ENCODE measurements around the gene SYNGAP1.
"Not testable (repeated sequence)": the region's sequence is repeated elsewhere in the genome, so short reads cannot be mapped to it uniquely, and the experiment has no call there.

Gene SYNGAP1

DNA sequence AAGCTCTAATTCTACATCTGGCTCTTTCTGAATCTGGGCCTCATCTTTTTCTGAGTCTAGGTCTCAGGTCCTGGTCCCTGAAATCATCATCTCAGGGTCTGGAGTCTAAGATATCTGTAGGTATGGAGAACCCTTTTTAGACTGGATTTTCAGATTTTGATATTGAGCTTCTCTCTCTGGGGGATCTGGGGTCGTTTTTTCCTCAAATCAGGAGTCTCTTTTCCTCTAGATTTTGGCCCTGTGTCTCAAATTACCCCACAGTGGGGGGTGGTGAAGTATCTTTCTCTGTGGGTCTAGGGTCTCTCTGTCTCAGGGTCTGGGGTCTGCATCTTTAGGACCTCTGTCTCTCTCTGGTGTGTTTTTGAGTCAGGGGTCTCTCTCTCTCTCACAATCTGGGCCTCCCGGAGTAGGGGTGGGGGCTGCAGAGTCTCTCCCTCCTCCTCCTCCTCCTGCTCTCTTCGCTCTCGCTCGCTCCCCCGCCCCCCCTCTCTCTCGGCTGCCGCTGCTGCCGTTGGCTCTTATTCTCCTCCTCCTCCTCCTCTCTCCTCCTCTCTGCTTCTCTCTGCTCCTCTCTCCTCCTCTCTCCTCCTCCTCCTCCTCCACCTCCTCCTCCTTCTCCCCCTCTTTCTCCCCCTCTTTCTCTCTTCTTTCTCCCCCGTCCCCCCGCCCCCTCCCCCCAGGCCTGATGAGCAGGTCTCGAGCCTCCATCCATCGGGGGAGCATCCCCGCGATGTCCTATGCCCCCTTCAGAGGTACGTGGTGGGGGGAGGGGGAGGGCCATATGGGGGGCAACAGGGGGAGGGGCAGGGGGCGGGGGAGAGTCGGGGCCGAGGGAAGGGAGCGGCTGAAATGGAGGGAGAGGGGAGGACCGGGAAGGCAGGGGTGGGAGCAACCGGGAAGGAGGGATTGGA lies at the start of gene SYNGAP1:
SYNGAP1 (plus strand) TSS at position 486 of the 911 bp plus-strand sequence; CDS start at position 686, 200 bp downstream.
- peak; percentile 71 for DNase-seq (ENCODE audit: low spot score)

DNA sequence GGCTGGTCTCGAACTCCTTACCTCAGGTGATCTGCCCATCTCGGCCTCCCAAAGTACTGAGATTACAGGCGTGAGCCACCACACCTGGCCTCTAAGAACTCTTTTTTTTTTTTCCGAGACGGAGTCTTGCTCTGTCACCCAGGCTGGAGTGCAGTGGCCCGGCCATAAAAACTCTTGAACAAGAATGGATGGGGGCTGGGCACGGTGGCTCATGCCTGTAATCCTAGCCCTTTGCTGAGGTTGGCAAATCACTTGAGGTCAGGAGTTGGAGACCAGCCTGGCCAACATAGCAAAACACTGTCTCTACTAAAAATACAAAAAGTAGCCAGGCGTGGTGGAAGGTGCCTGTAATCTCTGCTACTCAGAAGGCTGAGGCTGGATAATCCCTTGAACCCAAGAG lies 48.0 kb upstream of the SYNGAP1 start:
- DNase-seq (ENCODE audit: low spot score): not testable (repeated sequence)

DNA sequence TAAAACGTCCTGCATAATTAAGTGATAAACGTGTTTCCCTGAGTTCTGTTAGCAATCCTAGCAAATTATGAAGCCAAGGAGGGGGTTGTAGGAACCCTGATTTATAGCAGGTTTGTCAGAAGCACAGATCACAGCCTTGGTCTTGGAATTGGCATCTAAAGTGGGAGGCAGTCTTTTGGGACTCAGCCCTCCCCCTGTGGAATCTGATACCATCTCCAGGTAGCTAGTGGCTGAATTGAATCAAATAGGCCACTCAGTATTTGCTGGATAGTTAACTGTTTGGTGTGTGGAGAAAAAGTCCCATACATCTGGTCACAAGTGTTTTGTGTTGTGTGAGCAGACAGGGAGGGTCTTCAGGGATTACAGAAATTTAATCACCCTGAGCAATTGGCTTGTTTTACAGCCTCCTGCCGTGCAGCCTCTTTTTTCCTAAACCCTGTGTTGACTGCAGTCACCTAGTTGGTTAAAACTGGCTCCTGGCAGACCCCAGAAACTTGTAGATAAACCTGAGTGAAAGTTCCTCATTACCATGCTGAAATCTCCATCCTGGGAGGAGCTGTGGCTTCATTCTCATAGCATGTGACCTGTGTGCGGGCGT lies 47.2 kb upstream of the SYNGAP1 start:
- no peak for DNase-seq (ENCODE audit: low spot score)

DNA sequence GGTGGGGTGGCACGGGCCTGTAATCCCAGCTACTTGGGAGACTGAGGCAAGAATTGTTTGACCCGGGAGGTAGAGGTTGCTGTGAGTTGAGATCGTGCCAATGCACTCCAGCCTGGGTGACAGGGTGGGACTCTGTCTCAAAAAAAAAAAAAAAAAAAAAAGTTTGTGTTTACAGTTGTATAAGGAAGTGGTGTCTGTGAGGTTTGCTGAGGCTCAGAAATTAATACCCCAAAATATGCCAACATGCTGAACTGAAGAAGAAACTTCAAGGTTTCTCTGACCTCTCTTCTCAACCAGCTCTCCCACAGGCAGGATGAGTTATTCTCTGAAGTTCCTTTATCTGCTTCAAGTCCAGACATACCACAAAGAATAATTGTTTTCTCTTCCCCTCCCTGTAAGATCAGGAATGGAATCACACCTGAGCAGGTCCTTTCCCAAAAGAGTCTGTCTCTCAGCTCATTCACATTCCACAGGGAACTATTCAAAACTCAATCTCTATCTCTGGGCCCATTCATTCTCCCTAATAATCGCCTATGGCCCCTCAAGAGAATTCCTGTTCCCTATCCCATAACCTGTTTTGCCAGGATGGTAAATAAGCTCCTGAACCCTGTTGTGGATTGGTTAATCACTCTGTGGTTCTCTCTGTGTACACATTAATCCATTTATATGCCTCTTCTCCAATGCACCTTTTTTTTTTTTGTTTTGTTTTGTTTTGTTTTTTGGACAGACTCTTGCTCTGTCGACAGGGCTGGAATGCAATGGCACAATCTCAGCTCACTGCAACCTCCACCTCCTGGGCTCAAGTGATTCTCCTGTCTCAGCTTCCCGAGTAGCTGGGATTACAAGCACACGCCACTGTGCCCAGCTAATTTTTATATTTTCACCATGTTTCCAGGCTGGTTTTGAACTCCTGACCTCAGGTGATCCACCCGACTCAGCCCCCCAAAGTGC lies 45.6 kb upstream of the SYNGAP1 start:
- DNase-seq (ENCODE audit: low spot score): no peak

DNA sequence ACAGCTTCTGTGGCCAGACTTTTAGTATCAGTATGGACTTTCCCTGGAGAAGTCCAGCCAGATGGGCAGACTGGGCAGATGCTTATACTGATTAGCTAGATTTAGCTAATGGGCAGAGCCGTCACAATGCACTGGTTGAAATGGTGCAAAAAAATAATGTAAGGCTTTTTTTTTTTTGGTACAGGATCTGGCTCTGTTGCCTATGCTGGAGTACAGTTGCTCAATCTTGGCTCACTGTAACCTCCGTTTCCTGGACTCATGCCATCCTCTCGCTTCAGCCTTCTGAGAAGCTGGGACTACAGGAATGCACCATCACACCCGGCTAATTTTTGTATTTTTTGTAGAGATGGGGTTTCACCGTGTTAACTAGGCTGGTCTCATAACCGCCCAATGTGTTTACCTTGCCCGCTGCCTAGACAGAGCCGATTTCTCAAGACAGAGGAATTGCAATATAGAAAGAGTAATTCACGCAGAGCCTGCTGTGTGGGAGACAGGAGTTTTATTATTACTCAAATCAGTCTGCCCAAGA lies 44.7 kb upstream of the SYNGAP1 start:
- peak; percentile 64 for DNase-seq (ENCODE audit: low spot score)

DNA sequence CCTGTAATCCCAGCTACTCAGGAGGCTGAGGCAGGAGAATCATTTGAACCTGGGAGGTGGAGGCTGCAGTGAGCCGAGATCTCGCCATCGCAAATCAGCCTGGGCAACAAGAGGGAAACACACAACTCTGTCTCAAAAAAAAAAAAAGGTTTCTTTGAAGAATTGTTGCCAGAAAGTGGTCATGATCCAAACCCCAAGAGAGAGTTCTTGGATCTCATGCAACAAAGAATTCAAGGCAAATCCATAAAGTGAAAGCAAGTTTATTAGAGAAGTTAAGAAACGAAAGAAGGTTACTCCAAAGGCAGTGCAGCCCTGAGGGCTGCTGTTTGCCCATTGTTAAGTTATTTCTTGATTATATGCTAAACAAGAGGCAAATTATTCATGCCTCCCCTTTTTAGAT lies 42.7 kb upstream of the SYNGAP1 start:
- no peak for DNase-seq (ENCODE audit: low spot score)

DNA sequence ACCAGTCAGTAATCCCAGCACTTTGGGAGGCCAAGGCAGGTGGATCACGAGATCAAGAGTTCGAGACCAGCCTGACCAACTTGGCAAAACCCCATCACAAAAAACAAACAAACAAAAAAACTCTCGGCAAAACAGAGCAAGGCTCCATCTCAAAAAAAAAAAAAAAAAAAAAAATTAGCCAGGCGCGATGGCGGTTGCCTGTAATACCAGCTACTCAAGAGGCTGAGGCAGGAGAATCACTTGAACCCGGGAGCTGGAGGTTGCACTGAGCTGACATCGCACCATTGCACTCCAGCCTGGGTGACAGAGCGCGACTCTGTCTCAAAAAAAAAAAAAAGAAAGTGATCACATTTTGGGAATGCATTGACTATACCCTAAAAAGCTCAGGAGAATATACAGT lies 40.7 kb upstream of the SYNGAP1 start:
- DNase-seq (ENCODE audit: low spot score): not testable (repeated sequence)

DNA sequence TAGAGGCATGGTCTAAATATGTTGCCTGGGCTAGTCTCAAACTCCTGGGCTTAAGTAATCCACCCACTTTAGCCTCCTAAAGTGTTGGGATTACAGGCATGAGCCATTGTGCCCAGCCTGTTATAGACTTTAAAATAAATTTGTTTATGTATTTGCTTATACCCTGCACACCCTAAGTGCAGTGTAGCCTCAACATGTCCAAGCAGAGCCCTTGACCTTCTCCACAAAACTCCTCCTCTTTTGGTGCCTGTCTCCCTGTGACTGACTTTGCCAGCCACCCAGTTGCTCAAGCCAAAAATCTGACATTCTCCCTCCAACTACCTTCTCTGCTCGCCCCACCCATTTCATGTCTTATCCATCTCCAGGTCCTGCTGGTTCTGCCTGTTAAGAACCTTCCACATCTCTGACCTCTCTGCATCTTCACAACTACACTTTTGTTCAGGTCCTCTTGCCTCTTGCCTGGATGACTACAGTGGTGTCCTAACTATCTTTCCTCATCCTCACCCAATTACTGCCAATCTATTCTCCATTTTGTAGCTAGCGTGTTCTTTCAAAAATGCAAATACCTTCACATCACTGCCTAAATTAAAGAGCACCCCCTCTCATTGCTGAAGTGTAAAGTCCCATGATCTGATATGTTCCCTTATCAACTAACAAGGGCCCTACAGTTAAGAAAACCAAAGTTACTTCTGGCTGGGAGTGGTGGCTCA lies 39.4 kb upstream of the SYNGAP1 start:
- DNase-seq (ENCODE audit: low spot score): no peak

DNA sequence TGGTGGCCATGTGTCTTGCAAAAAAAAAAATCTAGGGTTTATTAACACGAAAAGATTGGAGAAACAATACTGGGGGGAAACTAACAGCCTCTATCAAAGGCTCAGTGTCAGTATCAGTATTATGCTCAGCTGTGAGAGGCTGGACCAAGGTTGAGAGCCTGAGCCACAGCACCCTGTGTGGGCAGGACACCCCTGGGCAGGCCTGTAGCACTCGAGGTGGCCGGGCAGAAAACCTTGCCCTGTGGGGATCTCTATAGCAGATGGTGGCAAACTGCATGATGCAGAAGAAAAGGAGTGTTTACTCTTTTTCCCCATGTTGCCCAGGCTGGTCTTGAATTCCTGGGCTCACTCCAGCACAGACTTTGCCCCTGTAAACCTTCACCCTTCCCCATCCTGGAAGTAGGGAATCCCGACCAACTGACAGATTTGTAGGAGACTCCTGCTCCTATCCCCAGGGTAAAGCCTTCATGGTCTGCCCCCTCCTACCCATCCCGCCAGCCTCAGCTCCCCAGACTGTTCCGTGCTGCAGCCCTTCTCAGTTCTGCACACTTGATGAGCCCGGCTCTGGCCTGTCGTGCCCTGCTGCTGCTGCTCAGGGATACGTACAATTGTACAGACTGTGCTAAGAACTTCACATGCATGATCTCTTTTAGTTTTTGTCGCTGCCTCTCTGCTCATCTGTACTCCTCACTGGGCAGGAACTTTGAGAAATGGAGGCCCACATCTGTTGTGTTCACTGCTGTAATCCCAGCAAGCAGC lies 36.3 kb upstream of the SYNGAP1 start:
- DNase-seq (ENCODE audit: low spot score): no peak

DNA sequence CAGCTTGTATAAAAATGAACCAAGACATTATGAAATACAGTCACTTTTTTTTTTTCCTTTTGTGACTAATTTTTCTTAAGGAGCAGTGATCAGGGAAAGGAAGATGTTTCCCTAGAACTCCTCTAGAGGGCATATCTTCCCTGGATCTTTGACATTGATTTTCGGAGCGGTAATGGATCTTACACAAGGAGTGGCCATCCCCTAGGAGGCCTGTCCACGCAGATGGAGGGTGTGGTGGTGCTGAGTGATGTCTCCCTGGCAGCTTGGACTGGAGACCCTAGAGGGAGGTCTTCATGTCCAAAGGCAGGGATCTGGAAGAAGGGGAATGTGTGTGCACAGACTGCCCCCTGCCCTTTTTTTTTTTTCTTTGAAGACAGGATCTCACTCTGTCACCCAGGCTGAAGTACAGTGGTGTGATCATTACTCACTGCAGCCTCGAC lies 35.3 kb upstream of the SYNGAP1 start:
- no peak for DNase-seq (ENCODE audit: low spot score)

DNA sequence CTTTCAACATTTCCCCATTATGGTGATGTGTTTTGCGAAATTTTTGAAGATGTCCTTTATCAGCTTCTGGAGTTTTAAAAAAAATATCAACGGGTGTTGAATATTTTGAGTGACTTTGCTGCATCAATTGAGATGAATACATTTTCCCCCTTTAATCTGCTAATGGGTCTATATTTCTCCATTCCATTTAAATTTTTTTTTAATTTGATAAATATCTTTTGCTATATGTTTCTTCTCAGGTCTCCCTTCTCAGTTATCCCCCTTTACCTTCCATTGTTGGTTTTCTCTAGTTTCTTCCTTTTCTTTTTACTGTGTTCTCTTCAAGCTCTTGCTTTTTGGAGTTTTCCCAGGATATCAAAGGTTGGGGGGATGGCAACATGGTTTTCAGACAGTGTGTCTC lies 29.7 kb upstream of the SYNGAP1 start:
- DNase-seq (ENCODE audit: low spot score): no peak

DNA sequence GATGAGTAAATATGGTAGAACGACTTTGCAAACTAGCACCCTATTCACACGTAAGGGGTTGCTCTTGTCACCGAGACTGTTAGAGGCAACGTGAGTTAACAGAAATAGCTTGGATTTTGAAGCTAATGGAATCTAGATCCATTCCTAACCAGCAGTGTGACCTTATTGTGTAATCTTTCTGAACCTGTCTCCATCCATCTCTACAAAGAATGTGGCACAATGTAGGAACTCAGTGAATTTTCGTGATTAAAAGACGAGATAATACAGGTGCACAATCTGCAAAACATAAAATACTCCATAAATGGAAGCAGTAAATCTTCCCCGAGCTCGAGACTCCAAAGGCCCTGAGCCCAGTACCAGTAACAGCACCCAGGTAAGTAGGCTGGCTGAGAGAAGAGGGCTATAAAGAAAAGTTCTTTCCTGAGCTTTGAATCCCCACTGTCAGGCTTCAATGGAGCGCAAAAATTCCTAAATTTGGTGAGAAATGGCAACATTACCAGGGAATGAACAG lies 29.0 kb upstream of the SYNGAP1 start:
- DNase-seq (ENCODE audit: low spot score): no peak

DNA sequence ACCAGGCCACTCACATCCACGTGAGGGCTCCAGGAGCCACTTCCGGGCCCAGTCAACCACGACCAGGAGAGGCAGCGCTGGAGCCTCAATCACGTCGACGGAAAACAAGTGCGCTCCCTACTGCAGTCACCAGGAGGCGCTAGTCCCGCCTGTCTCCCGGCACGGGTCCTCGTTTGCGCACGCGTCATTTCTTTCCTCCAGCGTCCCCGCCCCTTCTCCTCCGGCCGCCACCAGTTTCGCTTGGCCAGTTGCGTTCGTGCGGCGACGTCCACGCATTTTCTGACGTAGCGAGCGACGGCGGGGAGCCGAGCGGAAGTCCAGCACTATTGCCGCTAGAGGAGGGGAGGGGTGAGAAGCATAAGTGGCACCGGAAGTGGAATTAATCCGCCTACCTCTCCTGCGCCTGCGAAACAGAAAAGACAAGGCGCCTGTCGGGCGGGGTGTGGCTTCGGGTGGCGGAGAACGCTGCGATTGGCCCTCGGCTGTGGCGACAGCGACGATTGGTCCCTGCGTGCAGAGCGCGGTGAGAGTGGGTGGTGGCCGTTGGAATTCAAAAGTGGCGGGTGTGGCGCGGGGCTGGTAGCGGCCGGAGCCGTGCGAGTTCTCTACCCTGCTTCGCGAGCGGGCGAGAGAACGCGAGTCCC lies 28.5 kb upstream of the SYNGAP1 start, which contains the start of gene KIFC1:
KIFC1 (plus strand) TSS at position 546 of the 644 bp plus-strand sequence. CDS start 163 bp downstream, outside the sequence.
- peak; percentile 100 for DNase-seq (ENCODE audit: low spot score)

DNA sequence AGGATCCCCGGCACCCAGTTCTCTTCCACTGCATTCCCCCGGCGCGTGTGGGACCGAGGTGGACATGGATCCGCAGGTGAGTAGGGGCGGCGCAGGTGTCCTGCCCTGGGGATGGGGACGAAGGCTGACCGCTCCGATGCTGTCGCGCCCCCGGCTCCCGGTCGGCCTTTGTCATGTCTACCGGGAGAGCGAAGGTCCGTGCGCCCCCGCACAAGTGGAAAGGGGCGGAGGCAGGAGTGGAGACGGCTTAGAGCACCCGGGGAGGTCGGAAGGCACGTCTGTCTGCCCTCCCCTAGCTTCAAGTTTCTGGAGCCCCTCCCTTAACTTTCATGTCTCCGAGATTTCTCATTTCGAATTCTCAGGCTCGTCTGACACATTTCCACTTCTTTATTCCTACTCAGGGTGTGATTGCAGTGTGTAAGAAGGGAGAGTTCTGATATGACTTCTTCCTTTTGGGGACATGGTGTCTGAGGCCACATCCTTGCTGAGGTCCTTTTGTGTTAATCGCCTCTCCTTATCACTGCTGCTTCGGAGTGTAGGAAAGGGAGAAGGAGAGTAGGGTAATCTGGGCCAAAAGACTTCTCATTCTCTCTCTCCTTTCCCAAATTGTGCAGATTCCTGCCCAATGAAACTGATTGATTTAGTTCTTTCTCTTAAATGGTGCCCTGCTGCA lies 27.8 kb upstream of the SYNGAP1 start:
- DNase-seq (ENCODE audit: low spot score): no peak

DNA sequence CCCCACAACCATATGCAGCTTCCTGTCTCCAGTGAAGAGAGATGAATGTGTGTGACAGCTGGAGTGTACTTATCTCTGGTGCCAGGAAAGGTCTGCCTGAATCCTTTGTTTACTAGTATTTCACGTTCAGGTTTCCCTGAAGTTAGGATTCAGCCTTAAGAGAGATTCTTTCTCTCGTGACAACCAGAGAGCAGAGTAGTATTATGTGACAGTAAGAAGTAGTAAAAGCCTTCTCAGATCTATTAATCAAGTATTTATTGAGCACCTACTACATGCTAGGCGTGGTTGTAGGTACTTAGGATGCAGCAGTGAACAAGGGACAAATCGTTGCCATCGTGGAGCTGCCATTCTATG lies 27.3 kb upstream of the SYNGAP1 start:
- no peak for DNase-seq (ENCODE audit: low spot score)

DNA sequence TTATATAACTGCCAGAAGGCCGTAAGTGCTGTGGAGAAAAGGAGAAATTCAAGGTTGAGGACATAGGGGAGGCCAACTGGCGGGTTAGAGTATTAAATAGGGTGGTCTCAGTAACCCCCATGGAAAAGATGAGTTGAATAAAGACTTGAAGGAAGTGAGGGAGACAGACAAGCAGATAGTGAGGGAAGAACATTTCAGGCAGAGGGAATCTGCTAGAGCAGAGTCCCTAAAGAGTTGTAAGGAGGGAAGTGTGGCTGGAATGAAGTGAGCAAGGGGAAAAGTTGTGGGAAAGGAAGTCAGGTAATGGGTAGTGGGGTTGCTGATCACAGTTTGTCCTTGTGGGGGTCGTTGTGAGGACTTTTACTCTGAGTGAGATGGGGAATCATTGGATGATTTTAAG lies 26.9 kb upstream of the SYNGAP1 start:
- DNase-seq (ENCODE audit: low spot score): no peak

DNA sequence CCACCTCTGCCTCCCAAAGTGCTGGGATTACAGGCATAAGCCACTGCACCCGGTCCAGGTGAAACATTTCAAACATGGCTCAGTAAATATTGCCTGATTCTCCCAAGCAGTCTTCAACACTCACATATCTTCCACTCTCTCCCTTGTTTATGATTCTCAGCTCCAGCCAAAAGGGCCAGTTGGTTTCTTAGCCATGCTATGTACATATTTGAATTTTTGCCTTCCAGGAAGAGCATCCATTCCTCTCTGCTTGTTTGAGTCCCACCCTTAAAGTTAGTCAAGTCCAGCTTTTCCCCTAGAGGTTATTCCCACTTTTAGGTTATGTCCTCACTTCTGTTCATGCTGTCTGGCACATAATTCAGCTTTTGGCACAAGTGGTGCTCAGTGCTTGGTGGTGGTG lies 22.3 kb upstream of the SYNGAP1 start:
- DNase-seq (ENCODE audit: low spot score): no peak

DNA sequence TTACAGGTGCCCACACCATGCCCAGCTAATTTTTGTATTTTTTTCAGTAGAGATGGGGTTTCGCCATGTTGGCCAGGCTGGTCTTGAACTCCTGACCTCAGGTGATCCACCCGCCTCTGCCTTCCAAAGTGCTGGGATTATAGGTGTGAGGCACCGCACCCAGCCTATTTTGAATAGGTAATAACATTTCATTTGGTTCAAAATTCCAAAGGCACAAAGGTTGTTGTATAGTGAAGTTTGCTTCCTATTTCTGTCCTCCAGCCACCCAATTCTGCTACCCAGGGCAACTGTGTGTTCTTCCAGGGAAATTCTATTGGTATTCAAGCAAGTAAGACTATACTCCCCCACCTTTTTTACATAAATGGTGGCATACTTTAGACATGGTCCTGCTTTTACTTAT lies 21.3 kb upstream of the SYNGAP1 start:
- DNase-seq (ENCODE audit: low spot score): not testable (repeated sequence)

DNA sequence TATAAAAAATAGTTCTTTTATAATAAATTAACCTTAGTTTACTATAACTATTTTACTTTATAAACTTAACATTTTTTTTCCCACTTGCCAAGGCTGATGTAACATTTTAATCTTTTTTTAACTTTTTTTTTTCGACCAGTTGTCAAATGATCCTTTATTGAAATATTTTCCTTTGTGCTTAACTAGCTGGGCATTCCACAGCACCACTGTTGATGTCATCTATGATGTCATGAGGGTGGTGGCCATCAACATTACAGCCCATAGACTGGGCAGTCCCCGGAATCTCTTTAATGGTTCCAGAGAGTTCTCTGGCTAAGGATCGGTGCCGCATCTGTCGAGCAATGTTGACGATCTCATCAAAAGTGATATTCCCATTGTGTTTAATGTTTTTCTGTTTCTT lies 20.0 kb upstream of the SYNGAP1 start:
- not testable (repeated sequence) for DNase-seq (ENCODE audit: low spot score)

Data from Ammon's horn (tissue), 1 donor.